OCI-LY7 (cell line): Measurements from ENCODE around the gene CPNE9. TPM values are rescaled to one million over a fixed set of nuclear protein-coding genes. Genes with fewer than 3 reads are reported as not detected.

Experiments used
- BruUV-seq: library from RNA; stranded (reverse); fragments of 400-500 nt; replicated peaks from 2 replicates; lab custom pipeline; 2021; lab: Mats Ljungman, UMichigan
- CTCF ChIA-PET: fragments of 300-600 bp; sonication (Branson Sonifier 250); formaldehyde crosslinking; loops from one replicate; lab custom pipeline; 2022; ENCODE audit warnings: antibody characterized with exemption; ENCODE audit not compliant: unreplicated experiment; lab: Charles Lee
- POLR2A ChIA-PET: fragments of 300-600 bp; sonication (Branson Sonifier 250); formaldehyde crosslinking; loops from one replicate; lab custom pipeline; 2022; ENCODE audit warnings: antibody characterized with exemption; lab: Charles Lee
- DNase-seq: peaks from one replicate; pipeline ENCODE4 v3.0.0-alpha.2; 2015; ENCODE audit warnings: low spot score
- H2AFZ ChIP-seq: fragments of 200-600 bp; sonication (generic), shearing (Covaris generic); 2 replicates; pipeline ENCODE4 v1.6.1; 2014; ENCODE audit warnings: mild to moderate bottlenecking, antibody characterized with exemption, low read length, moderate library complexity
- H3K27ac ChIP-seq: fragments of 200-600 bp; sonication (generic); 2 replicates; pipeline ENCODE4 v1.5.1; 2014; ENCODE audit warnings: mixed run types, low read depth, mild to moderate bottlenecking, moderate library complexity, low read length, inconsistent platforms; ENCODE audit not compliant: poor library complexity, severe bottlenecking
- H3K36me3 ChIP-seq: fragments of 200-600 bp; sonication (generic); 2 replicates; pipeline ENCODE4 v1.6.1; 2014; ENCODE audit warnings: mild to moderate bottlenecking, antibody characterized with exemption, low read length, moderate library complexity, mixed read lengths; ENCODE audit not compliant: insufficient read depth
- H3K4me1 ChIP-seq: fragments of 200-600 bp; sonication (generic); 2 replicates; pipeline ENCODE4 v1.5.1; 2014; ENCODE audit warnings: mild to moderate bottlenecking, low read length; ENCODE audit not compliant: insufficient read depth, poor library complexity, severe bottlenecking
- H3K4me2 ChIP-seq: fragments of 200-600 bp; sonication (generic); 2 replicates; pipeline ENCODE4 v1.6.1; 2014; ENCODE audit warnings: mild to moderate bottlenecking, low read length
- H3K4me3 ChIP-seq: fragments of 200-600 bp; sonication (generic); 2 replicates; pipeline ENCODE4 v1.5.1; 2014; ENCODE audit warnings: mild to moderate bottlenecking, low read depth, low read length; ENCODE audit not compliant: poor library complexity, severe bottlenecking
- H3K79me2 ChIP-seq: fragments of 200-600 bp; sonication (generic); 2 replicates; pipeline ENCODE4 v1.6.1; 2016; ENCODE audit warnings: low read depth, mild to moderate bottlenecking, low read length, moderate library complexity, mixed read lengths; ENCODE audit not compliant: insufficient read depth
- H3K9me2 ChIP-seq: fragments of 200-600 bp; sonication (generic); 2 replicates; pipeline ENCODE4 v1.6.1; 2016; ENCODE audit warnings: mild to moderate bottlenecking, low read length, mixed read lengths; ENCODE audit not compliant: insufficient read depth
- H3K9me3 ChIP-seq: fragments of 200-600 bp; sonication (generic); 2 replicates; pipeline ENCODE4 v1.6.1; 2014; ENCODE audit warnings: mild to moderate bottlenecking, mixed run types, low read length, mixed read lengths
- H4K20me1 ChIP-seq: fragments of 200-600 bp; sonication (generic); 2 replicates; pipeline ENCODE4 v1.6.1; 2014; ENCODE audit warnings: mild to moderate bottlenecking, antibody characterized with exemption, low read length, moderate library complexity, mixed read lengths; ENCODE audit not compliant: insufficient read depth
- CTCF ChIP-seq: fragments of 200-600 bp; sonication (generic); conservative IDR thresholded peaks from 2 replicates; pipeline ENCODE4 v1.5.1; 2014; ENCODE audit warnings: mild to moderate bottlenecking, antibody characterized with exemption, low read length, moderate library complexity, mixed read lengths
- EZH2phosphoT487 ChIP-seq: fragments of 200-600 bp; sonication (generic); IDR thresholded peaks from 2 replicates; pipeline ENCODE4 v1.6.1; 2018; ENCODE audit warnings: low read depth, borderline replicate concordance, mild to moderate bottlenecking, mixed run types, antibody characterized with exemption, low read length, moderate library complexity, mixed read lengths
- intact Hi-C: fragments of 100-400 bp; cut with micrococcal nuclease; formaldehyde crosslinking; loops from one replicate; pipeline ENCODE4 v1.10.0; 2022; ENCODE audit not compliant: unreplicated experiment
- total RNA-seq, 2 experiments: library from RNA; depleted of rRNA in 1 of 2; stranded (reverse); fragments of >200 nt in 1 of 2; shearing (Covaris generic) in 1 of 2; gene quantifications; 2 replicates each; pipeline ENCODE4 v1.2.3, GENCODE V29; 2014 to 2022

CPNE9 gene
- total RNA-seq, 2 experiments from 2014 or later, result not detected

- no peak for DNase-seq
- no peaks in the 10 kb centered on the region for H3K9me3 ChIP-seq
- intact Hi-C loops, result no loop called here
- no peak overlapping the region for H3K4me2 ChIP-seq
- no TSS peak for BruUV-seq
- no peak overlapping the region for H3K27ac ChIP-seq
- no peak overlapping the region for H3K4me3 ChIP-seq
- ChIA-PET POLR2A (no interaction called here), CTCF (no interaction called here)
- TF ChIP-seq CTCF, result no peak
- no peak for TF ChIP-seq EZH2phosphoT487
- peaks cover 7% of the 10 kb centered on the region for H3K4me1 ChIP-seq
- H3K36me3 ChIP-seq, result peaks cover 21% of the 10 kb centered on the region; the same call in 1 of the 2 replicates
- H2AFZ ChIP-seq, result no peak overlapping the region
- H3K79me2 ChIP-seq, result no peaks in the 10 kb centered on the region
- H4K20me1 ChIP-seq, result no peaks in the 10 kb centered on the region
- H3K9me2 ChIP-seq, result no peaks in the 10 kb centered on the region
Observed at GRCh38 chr3:9696480-9697220, 7.0 kb upstream of the CPNE9 start.

- intact Hi-C loops, result no loop called here
- Histone ChIP-seq H2AFZ (no peak overlapping the region), H3K27ac (no peak overlapping the region), H3K4me1 (peaks cover 6% of the 10 kb centered on the region), H3K9me2 (no peaks in the 10 kb centered on the region), H3K4me3 (no peak overlapping the region), H3K79me2 (no peaks in the 10 kb centered on the region), H3K9me3 (no peaks in the 10 kb centered on the region), H3K4me2 (no peak overlapping the region), H3K36me3 (peaks cover 19% of the 10 kb centered on the region; the same call in 1 of the 2 replicates), H4K20me1 (no peaks in the 10 kb centered on the region)
- BruUV-seq, result no TSS peak
- TF ChIP-seq EZH2phosphoT487 (no peak), CTCF (no peak)
- no peak for DNase-seq
- CTCF ChIA-PET, result no interaction called here
- POLR2A ChIA-PET, result no interaction called here
Observed at GRCh38 chr3:9697892-9698291, 5.7 kb upstream of the CPNE9 start.

GRCh38 chr3:9698293-9698692 is 5.3 kb upstream of the CPNE9 start:
- H3K79me2 ChIP-seq, result no peaks in the 10 kb centered on the region
- H3K9me3 ChIP-seq, result no peaks in the 10 kb centered on the region
- TF ChIP-seq CTCF (no peak), EZH2phosphoT487 (no peak)
- no peaks in the 10 kb centered on the region for H3K9me2 ChIP-seq
- no peaks in the 10 kb centered on the region for H4K20me1 ChIP-seq
- no peak overlapping the region for H3K4me3 ChIP-seq
- no peak overlapping the region for H3K4me2 ChIP-seq
- no peak overlapping the region for H2AFZ ChIP-seq
- H3K36me3 ChIP-seq, result peaks cover 15% of the 10 kb centered on the region; the same call in 1 of the 2 replicates
- CTCF ChIA-PET, result no interaction called here
- DNase-seq, result no peak
- H3K27ac ChIP-seq, result no peak overlapping the region
- POLR2A ChIA-PET, result interaction anchor here (0.7 kb wide), 1 partner anchor 18 kb away, joined by 3 read pairs; no protein-coding TSS in a partner anchor
- peaks cover 2% of the 10 kb centered on the region for H3K4me1 ChIP-seq
- no TSS peak for BruUV-seq
- intact Hi-C loops, result no loop called here
